Measurements from ENCODE around the gene SV2B. TPM values are rescaled to one million over a fixed set of nuclear protein-coding genes. Genes with fewer than 3 reads are reported as not detected.

The SV2B gene
- total RNA-seq, 1 experiment from 2014 or later: 0.18 TPM

GRCh38 chr15:91348752-91349500, 248.9 kb downstream of the SV2B start:
- no peak for DNase-seq (ENCODE audit: low read depth, low spot score)
- in situ Hi-C loops (cut with HindIII; ENCODE audit: low pct_unique_long_range_greater_than_20kb, low sequenced_read_pairs): no loop called here

Other genes with a start within 250 kb of the SV2B start
- 38.3 and 40.7 TPM in 2 replicates for gene FURIN, start 231.7 kb upstream of the SV2B start, total RNA-seq (2014; rRNA removed; shearing (Covaris generic))
- 0.16 TPM in 1 of 2 replicates, not detected in the other for gene FES, start 215.8 kb upstream of the SV2B start, total RNA-seq (2014; rRNA removed; shearing (Covaris generic))
- gene MAN2A2, start 197.0 kb upstream of the SV2B start, total RNA-seq (2014; rRNA removed; shearing (Covaris generic)): 4.7 and 6.8 TPM in 2 replicates
- 17.0 and 17.6 TPM in 2 replicates for gene HDDC3, start 167.7 kb upstream of the SV2B start, total RNA-seq (2014; rRNA removed; shearing (Covaris generic))
- 58.4 and 62.4 TPM in 2 replicates for gene UNC45A, start 165.0 kb upstream of the SV2B start, total RNA-seq (2014; rRNA removed; shearing (Covaris generic))
- gene RCCD1, start 145.4 kb upstream of the SV2B start, total RNA-seq (2014; rRNA removed; shearing (Covaris generic)): 9.9 and 10.1 TPM in 2 replicates
- gene PRC1, start 105.7 kb upstream of the SV2B start, total RNA-seq (2014; rRNA removed; shearing (Covaris generic)): 92.3 and 109 TPM in 2 replicates
- 16.1 and 18.8 TPM in 2 replicates for gene VPS33B, start 77.7 kb upstream of the SV2B start, total RNA-seq (2014; rRNA removed; shearing (Covaris generic))

Measured in SK-MEL-5 (cell line).